ENCODE data around the gene CCDC88C. TPM values are rescaled to one million over a fixed set of nuclear protein-coding genes. Genes with fewer than 3 reads are reported as not detected.

CCDC88C gene
- total and polyA plus RNA-seq, 9 donors: 2.0 to 17.7 (median 3.9) TPM

DNA sequence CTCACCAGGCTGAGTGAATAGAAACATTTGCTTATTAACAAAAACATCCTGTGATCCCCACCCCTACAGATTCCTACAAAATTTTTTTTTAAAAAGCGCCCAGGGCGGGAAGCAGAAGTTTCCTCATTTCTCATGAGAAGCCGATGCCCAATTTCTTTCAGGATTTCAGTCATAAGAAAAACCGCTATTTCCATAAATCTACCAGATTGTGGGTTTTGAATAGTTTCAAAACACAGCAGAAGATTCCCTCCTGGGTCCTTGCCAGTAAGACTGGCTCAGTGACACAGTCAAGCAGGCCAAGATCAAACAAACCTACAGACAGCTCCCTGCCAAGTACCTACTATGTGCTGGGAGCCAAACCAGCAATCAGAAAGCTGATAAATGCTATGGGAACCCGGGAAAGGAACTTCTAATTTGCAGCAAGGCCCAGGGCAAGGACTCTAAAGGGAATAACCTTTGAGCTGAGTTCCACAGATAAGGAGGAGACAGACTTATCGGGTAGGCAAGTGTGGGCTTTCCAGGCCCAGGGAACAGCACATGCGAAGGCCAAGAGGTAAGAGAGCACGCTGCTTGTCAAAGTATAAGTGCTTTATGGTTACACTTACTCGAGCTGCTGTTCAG is 68.7 kb downstream of the CCDC88C start:
- Histone ChIP-seq H3K36me3 (no peaks in the 10 kb centered on the region), H3K27me3 (no peaks in the 10 kb centered on the region), H3K9me3 (no peaks in the 10 kb centered on the region), H3K4me3 (no peak overlapping the region), H3K4me1 (ENCODE audit: insufficient read depth) (peaks cover 3% of the 10 kb centered on the region), H3K27ac (no peak overlapping the region)
- DNase-seq: no peak
- 35 to 45% (median 35%) methylated on average over 9 of the region's 9 CpGs for WGBS, 3 donors
- TF ChIP-seq, protein P1, sequence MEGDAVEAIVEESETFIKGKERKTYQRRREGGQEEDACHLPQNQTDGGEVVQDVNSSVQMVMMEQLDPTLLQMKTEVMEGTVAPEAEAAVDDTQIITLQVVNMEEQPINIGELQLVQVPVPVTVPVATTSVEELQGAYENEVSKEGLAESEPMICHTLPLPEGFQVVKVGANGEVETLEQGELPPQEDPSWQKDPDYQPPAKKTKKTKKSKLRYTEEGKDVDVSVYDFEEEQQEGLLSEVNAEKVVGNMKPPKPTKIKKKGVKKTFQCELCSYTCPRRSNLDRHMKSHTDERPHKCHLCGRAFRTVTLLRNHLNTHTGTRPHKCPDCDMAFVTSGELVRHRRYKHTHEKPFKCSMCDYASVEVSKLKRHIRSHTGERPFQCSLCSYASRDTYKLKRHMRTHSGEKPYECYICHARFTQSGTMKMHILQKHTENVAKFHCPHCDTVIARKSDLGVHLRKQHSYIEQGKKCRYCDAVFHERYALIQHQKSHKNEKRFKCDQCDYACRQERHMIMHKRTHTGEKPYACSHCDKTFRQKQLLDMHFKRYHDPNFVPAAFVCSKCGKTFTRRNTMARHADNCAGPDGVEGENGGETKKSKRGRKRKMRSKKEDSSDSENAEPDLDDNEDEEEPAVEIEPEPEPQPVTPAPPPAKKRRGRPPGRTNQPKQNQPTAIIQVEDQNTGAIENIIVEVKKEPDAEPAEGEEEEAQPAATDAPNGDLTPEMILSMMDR (IDR thresholded peaks at IDR 0.05): no peak
- no peak for TF ChIP-seq EP300 (IDR thresholded peaks at IDR 0.05)
- no peak for TF ChIP-seq POLR2A (IDR thresholded peaks at IDR 0.05)
- intact Hi-C loops (cut with DNase I): no loop called here

DNA sequence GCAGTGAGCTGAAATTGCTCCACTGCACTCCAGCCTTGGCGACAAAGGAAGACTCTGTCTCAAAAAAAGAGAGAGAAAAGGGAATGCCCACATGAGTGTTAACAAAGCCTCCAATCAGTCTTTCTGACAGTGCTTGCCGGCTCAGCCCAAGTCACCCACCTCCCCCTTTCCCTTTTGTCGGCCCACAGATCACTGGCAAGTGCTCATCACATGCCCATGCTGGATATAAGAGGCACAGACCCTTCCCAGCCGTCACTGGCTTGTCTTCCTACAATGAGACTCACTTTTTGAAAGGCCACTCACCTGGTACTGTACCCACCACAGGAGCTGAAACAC is 70.8 kb downstream of the CCDC88C start:
- intact Hi-C loops (cut with DNase I): no loop called here
- no peaks in the 10 kb centered on the region for H3K4me1 ChIP-seq (ENCODE audit: insufficient read depth)
- no peak overlapping the region for H3K4me3 ChIP-seq
- no peaks in the 10 kb centered on the region for H3K27me3 ChIP-seq
- no peak for DNase-seq
- no peaks in the 10 kb centered on the region for H3K36me3 ChIP-seq
- H3K9me3 ChIP-seq: no peaks in the 10 kb centered on the region
- 87 to 92% (median 89%) methylated on average over 4 of the region's 4 CpGs for WGBS, 3 donors
- TF ChIP-seq, protein P1 (IDR thresholded peaks at IDR 0.05): no peak
- TF ChIP-seq POLR2A (IDR thresholded peaks at IDR 0.05) (no peak), EP300 (IDR thresholded peaks at IDR 0.05) (no peak)
- H3K27ac ChIP-seq: no peak overlapping the region

DNA sequence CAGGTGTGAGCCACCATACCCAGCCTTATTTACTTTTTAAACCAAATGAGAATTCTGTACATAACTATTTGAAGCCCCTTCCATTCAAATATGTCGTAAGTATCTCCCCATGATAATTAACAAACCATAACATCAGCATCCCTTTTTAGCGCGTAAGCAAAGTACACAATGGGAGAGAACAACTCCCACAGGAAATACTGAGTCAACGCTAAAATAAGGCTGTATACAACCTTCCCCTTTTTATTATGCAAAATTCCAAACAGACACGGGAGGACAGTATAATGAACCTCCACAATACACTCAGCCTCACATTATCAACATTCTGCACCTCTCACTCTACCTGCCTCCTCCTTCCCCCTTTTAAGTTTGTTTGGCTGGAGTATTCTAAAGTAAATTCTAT is 73.5 kb downstream of the CCDC88C start:
- H3K27ac ChIP-seq: no peak overlapping the region
- no peaks in the 10 kb centered on the region for H3K27me3 ChIP-seq
- no peak overlapping the region for H3K4me3 ChIP-seq
- no peaks in the 10 kb centered on the region for H3K9me3 ChIP-seq
- intact Hi-C loops (cut with DNase I): no loop called here
- no peaks in the 10 kb centered on the region for H3K4me1 ChIP-seq (ENCODE audit: insufficient read depth)
- DNase-seq: no peak
- no peak for TF ChIP-seq EP300 (IDR thresholded peaks at IDR 0.05)
- TF ChIP-seq, protein P1 (IDR thresholded peaks at IDR 0.05): no peak
- TF ChIP-seq POLR2A (IDR thresholded peaks at IDR 0.05): no peak
- no peaks in the 10 kb centered on the region for H3K36me3 ChIP-seq
- 63 to 69% (median 69%) methylated on average over 5 of the region's 5 CpGs for WGBS, 3 donors

DNA sequence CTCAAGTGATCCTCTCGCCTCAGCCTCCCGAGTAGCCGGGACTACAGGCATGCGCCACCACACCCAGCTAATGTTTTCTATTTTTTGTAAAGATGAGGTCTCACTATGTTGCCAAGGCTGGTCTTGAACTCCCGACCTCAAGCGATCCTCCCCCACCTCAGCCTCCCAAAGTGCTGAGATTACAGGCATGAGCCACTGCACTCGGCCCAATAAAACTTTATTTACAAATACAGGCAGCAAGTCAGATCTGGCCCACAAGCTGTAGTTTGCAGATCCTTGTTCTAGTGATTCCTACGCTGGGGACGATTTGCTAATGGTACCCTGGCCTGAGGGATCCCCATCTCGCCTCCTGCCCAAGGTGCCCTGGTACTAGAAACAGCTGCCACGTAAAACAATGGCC is 74.6 kb downstream of the CCDC88C start:
- Histone ChIP-seq H3K9me3 (no peaks in the 10 kb centered on the region), H3K4me3 (no peak overlapping the region), H3K36me3 (no peaks in the 10 kb centered on the region), H3K4me1 (ENCODE audit: insufficient read depth) (peaks cover 2% of the 10 kb centered on the region), H3K27ac (no peak overlapping the region), H3K27me3 (no peaks in the 10 kb centered on the region)
- intact Hi-C loops (cut with DNase I): no loop called here
- TF ChIP-seq EP300 (IDR thresholded peaks at IDR 0.05): no peak
- TF ChIP-seq, protein P1 (IDR thresholded peaks at IDR 0.05): no peak
- no peak for TF ChIP-seq POLR2A (IDR thresholded peaks at IDR 0.05)
- WGBS, 3 donors: 93 to 97% (median 94%) methylated on average over 11 of the region's 11 CpGs
- DNase-seq: no peak
